SK-N-DZ (cell line): Measurements from ENCODE around the gene HDAC6.

Experiments
- small RNA-seq, 2 experiments: library from RNA; depleted of rRNA; stranded (forward); fragments of <200 nt; gene quantifications; one replicate each; pipeline ENCODE3, GENCODE V24; 2014

The HDAC6 gene

Small RNA genes within 50 kb of the gene (small RNA-seq; reads per million reads assigned to genes)
- 0.03 to 0.04 reads per million in 2 experiments for gene RNU6-29P
